HepG2 (cell line): ENCODE results near the gene SLC43A1. TPM values are rescaled to one million over a fixed set of nuclear protein-coding genes. Genes with fewer than 3 reads are reported as not detected.

ENCODE experiments used
- BRCA1 ChIP-seq: sonication (generic); formaldehyde crosslinking; IDR thresholded peaks from 2 replicates; pipeline ENCODE4 v1.4.0; 2020; ENCODE audit warnings: missing genetic modification reagents
- ETS1 ChIP-seq: sonication (generic); formaldehyde crosslinking; IDR thresholded peaks from 2 replicates; pipeline ENCODE4 v1.4.0; 2020; ENCODE audit warnings: missing genetic modification reagents
- HMGXB4 ChIP-seq, 2 experiments: sonication (generic) in 1 of 2; formaldehyde crosslinking in 1 of 2; IDR thresholded peaks; 2 replicates each; pipeline versions ENCODE4 v1.4.0 to v1.6.1; 2018 to 2020; ENCODE audit warnings: missing genetic modification reagents in 2 of 2, borderline replicate concordance in 1 of 2, low read depth in 1 of 2, mild to moderate bottlenecking in 1 of 2, missing biosample characterization in 1 of 2
- KMT2B ChIP-seq: IDR thresholded peaks from 2 replicates; pipeline ENCODE4 v1.6.1; 2016; ENCODE audit warnings: missing genetic modification reagents, missing compliant biosample characterization
- MYNN ChIP-seq: sonication (generic); formaldehyde crosslinking; IDR thresholded peaks from 2 replicates; pipeline ENCODE4 v1.4.0; 2020; ENCODE audit warnings: mild to moderate bottlenecking, low read depth, missing genetic modification reagents
- NR1H2 ChIP-seq: sonication (generic); formaldehyde crosslinking; IDR thresholded peaks from 2 replicates; pipeline ENCODE4 v1.8.1; 2022; ENCODE audit warnings: low read depth, missing genetic modification reagents, borderline replicate concordance
- PHF21A ChIP-seq: sonication (generic); formaldehyde crosslinking; IDR thresholded peaks from 2 replicates; pipeline ENCODE4 v1.5.0; 2020; ENCODE audit warnings: mild to moderate bottlenecking, missing genetic modification reagents
- SIX4 ChIP-seq: sonication (generic); formaldehyde crosslinking; IDR thresholded peaks from 2 replicates; pipeline ENCODE4 v1.4.0; 2020; ENCODE audit warnings: missing genetic modification reagents
- ZFP82 ChIP-seq: sonication (generic); formaldehyde crosslinking; IDR thresholded peaks from 2 replicates; pipeline ENCODE4 v1.5.1; 2020; ENCODE audit warnings: mild to moderate bottlenecking, missing genetic modification reagents, borderline replicate concordance
- ZFP90 ChIP-seq: sonication (generic); formaldehyde crosslinking; IDR thresholded peaks from 2 replicates; pipeline ENCODE4 v1.8.0; 2022; ENCODE audit warnings: missing genetic modification reagents, mild to moderate bottlenecking, inconsistent platforms, borderline replicate concordance
- ZNF558 ChIP-seq: sonication (generic); formaldehyde crosslinking; IDR thresholded peaks from 2 replicates; pipeline ENCODE4 v1.9.0; 2022; ENCODE audit warnings: mild to moderate bottlenecking, missing genetic modification reagents, borderline replicate concordance
- polyA plus RNA-seq, 8 experiments: library from polyadenylated mRNA; depleted of rRNA in 3 of 8; stranded (reverse) in 7 of 8; unstranded in 1 of 8; fragments of >200 nt; fragmentation: Illumina TruSeq in 4 of 8; extraction: Trizol in 4 of 8; gene quantifications; 2 replicates each; pipeline versions ENCODE4 v1.2.1 to v1.2.3, GENCODE V29; 2011 to 2016; ENCODE audit warnings: low read depth in 4 of 8, missing spikeins in 1 of 8, mixed read lengths in 1 of 8; ENCODE audit not compliant: insufficient read depth in 1 of 8
- total RNA-seq, 5 experiments: library from RNA; depleted of rRNA; stranded (reverse); fragments of >200 nt; fragmentation: Illumina TruSeq; extraction: Trizol; gene quantifications; 2 replicates each; pipeline ENCODE4 v1.2.3, GENCODE V29; 2016; ENCODE audit warnings: low read depth in 1 of 5
- TF ChIP-seq, protein P1 (sequence below): sonication (generic); formaldehyde crosslinking; conservative IDR thresholded peaks from 2 replicates; pipeline ENCODE4 v1.4.0; 2020; ENCODE audit warnings: mild to moderate bottlenecking, missing genetic modification reagents, moderate library complexity
- TF ChIP-seq, protein P2 (sequence below): sonication (generic); formaldehyde crosslinking; IDR thresholded peaks from 2 replicates; pipeline ENCODE4 v1.8.0; 2022; ENCODE audit warnings: missing genetic modification reagents, low read depth, mild to moderate bottlenecking, borderline replicate concordance
- TF ChIP-seq, protein P3 (sequence below): IDR thresholded peaks from 2 replicates; pipeline ENCODE4 v1.6.1; 2016; ENCODE audit warnings: low read depth, control low read depth

SLC43A1 gene
- total and polyA plus RNA-seq, 2 of the 13 experiments (the other 11 are each of a cell fraction or from before 2014, with no cell fraction given) = 72.3 to 87.6 TPM

GRCh38 chr11:57530596-57531507, 15.3 kb upstream of the SLC43A1 start, which contains the start of gene TIMM10 (continued):
- TF ChIP-seq, protein P1, sequence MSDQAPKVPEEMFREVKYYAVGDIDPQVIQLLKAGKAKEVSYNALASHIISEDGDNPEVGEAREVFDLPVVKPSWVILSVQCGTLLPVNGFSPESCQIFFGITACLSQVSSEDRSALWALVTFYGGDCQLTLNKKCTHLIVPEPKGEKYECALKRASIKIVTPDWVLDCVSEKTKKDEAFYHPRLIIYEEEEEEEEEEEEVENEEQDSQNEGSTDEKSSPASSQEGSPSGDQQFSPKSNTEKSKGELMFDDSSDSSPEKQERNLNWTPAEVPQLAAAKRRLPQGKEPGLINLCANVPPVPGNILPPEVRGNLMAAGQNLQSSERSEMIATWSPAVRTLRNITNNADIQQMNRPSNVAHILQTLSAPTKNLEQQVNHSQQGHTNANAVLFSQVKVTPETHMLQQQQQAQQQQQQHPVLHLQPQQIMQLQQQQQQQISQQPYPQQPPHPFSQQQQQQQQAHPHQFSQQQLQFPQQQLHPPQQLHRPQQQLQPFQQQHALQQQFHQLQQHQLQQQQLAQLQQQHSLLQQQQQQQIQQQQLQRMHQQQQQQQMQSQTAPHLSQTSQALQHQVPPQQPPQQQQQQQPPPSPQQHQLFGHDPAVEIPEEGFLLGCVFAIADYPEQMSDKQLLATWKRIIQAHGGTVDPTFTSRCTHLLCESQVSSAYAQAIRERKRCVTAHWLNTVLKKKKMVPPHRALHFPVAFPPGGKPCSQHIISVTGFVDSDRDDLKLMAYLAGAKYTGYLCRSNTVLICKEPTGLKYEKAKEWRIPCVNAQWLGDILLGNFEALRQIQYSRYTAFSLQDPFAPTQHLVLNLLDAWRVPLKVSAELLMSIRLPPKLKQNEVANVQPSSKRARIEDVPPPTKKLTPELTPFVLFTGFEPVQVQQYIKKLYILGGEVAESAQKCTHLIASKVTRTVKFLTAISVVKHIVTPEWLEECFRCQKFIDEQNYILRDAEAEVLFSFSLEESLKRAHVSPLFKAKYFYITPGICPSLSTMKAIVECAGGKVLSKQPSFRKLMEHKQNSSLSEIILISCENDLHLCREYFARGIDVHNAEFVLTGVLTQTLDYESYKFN (CRISPR knock-in tag) = peak; percentile 52; the same call in 1 of the 2 replicates
- TF ChIP-seq SIX4 (CRISPR knock-in tag) (peak; percentile 59; the same call in 1 of the 2 replicates), ZFP82 (CRISPR knock-in tag) (no peak), ETS1 (CRISPR knock-in tag) (0 out of 2 replicates have a peak, but pooled peaks have one; percentile 57), KMT2B (CRISPR knock-in tag) (peak; percentile 64; the same call in 1 of the 2 replicates), PHF21A (CRISPR knock-in tag) (peak; percentile 95), HMGXB4 (CRISPR knock-in tag; IDR thresholded peaks at IDR 0.05; ENCODE audit: borderline replicate concordance in 1 of 2, low read depth in 1 of 2) (peak; percentile 57 to 70; a peak in 3 of 4 replicates), ZFP90 (CRISPR knock-in tag) (peak; percentile 74; the same call in 1 of the 2 replicates), ZNF558 (CRISPR knock-in tag) (no peak), BRCA1 (CRISPR knock-in tag) (0 out of 2 replicates have a peak, but pooled peaks have one; percentile 49), NR1H2 (CRISPR knock-in tag) (no peak), MYNN (CRISPR knock-in tag) (peak; percentile 26; the same call in 1 of the 2 replicates)
- TF ChIP-seq, protein P2, sequence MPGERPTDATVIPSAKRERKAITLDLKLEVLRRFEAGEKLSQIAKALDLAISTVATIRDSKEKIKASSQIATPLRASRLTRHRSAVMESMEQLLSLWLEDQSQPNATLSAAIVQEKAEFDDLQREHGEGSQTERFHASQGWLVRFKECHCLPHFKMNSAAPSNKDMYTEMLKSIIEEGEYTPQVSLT = no peak
- TF ChIP-seq, protein P3, sequence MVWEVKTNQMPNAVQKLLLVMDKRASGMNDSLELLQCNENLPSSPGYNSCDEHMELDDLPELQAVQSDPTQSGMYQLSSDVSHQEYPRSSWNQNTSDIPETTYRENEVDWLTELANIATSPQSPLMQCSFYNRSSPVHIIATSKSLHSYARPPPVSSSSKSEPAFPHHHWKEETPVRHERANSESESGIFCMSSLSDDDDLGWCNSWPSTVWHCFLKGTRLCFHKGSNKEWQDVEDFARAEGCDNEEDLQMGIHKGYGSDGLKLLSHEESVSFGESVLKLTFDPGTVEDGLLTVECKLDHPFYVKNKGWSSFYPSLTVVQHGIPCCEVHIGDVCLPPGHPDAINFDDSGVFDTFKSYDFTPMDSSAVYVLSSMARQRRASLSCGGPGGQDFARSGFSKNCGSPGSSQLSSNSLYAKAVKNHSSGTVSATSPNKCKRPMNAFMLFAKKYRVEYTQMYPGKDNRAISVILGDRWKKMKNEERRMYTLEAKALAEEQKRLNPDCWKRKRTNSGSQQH (CRISPR knock-in tag) = peak; percentile 86
